ENCODE measurements around the gene COMP. TPM values are rescaled to one million over a fixed set of nuclear protein-coding genes. Genes with fewer than 3 reads are reported as not detected.

Gene COMP
- total and polyA plus RNA-seq, 2 donors from 2014 or later, result 1.8 to 33.2 TPM

GRCh38 chr19:18781885-18782527, 9.1 kb downstream of the COMP start:
- Histone ChIP-seq H3K36me3 (ENCODE audit: control insufficient read depth in 2 of 3, insufficient read depth in 3 of 3, low read length in 3 of 3) (no peaks in the 10 kb centered on the region), H3K9me3 (ENCODE audit: control insufficient read depth in 2 of 3, insufficient read depth in 1 of 3, low read length in 3 of 3) (no peaks in the 10 kb centered on the region), H3K27ac (ENCODE audit: low read depth in 2 of 2, low read length in 2 of 2) (no peak overlapping the region), H3K9ac (ENCODE audit: low read length in 3 of 3) (no peak overlapping the region), H3K4me3 (ENCODE audit: low read length in 3 of 3) (no peak overlapping the region), H3K27me3 (ENCODE audit: control insufficient read depth, insufficient read depth, low read length) (peaks cover 15% of the 10 kb centered on the region), H3K4me1 (ENCODE audit: control insufficient read depth in 2 of 3, insufficient read depth in 2 of 3, low read depth in 1 of 3, low read length in 3 of 3) (peaks cover 0 to 3% (median 0%) of the 10 kb centered on the region in 3 donors)
- no peak for TF ChIP-seq CTCF (IDR thresholded peaks at IDR 0.05; ENCODE audit: borderline replicate concordance, extremely low read depth, insufficient read depth)
- intact Hi-C loops (cut with DNase I), result no loop called here
- DNase-seq (no peak), FAIRE-seq (no peak)

GRCh38 chr19:18781047-18781600, 10.0 kb downstream of the COMP start:
- Histone ChIP-seq H3K27ac (ENCODE audit: low read depth in 2 of 2, low read length in 2 of 2) (no peak overlapping the region), H3K36me3 (ENCODE audit: control insufficient read depth in 2 of 3, insufficient read depth in 3 of 3, low read length in 3 of 3) (no peaks in the 10 kb centered on the region), H3K4me3 (ENCODE audit: low read length in 3 of 3) (no peak overlapping the region), H3K9me3 (ENCODE audit: control insufficient read depth in 2 of 3, insufficient read depth in 1 of 3, low read length in 3 of 3) (no peaks in the 10 kb centered on the region), H3K4me1 (ENCODE audit: control insufficient read depth in 2 of 3, insufficient read depth in 2 of 3, low read depth in 1 of 3, low read length in 3 of 3) (peaks cover 0 to 3% (median 0%) of the 10 kb centered on the region in 3 donors), H3K9ac (ENCODE audit: low read length in 3 of 3) (no peak overlapping the region), H3K27me3 (ENCODE audit: control insufficient read depth, insufficient read depth, low read length) (peaks cover 9% of the 10 kb centered on the region)
- TF ChIP-seq CTCF (IDR thresholded peaks at IDR 0.05; ENCODE audit: borderline replicate concordance, extremely low read depth, insufficient read depth), result no peak
- intact Hi-C loops (cut with DNase I), result no loop called here
- FAIRE-seq (no peak), DNase-seq (no peak)

GRCh38 chr19:18780631-18781030, 10.5 kb downstream of the COMP start:
- intact Hi-C loops (cut with DNase I), result no loop called here
- no peak overlapping the region for H3K27ac ChIP-seq (ENCODE audit: low read depth in 2 of 2, low read length in 2 of 2)
- H3K4me1 ChIP-seq (ENCODE audit: control insufficient read depth in 2 of 3, insufficient read depth in 2 of 3, low read depth in 1 of 3, low read length in 3 of 3), result peaks cover 0 to 3% (median 0%) of the 10 kb centered on the region in 3 donors
- TF ChIP-seq CTCF (IDR thresholded peaks at IDR 0.05; ENCODE audit: borderline replicate concordance, extremely low read depth, insufficient read depth), result no peak
- no peak overlapping the region for H3K9ac ChIP-seq (ENCODE audit: low read length in 3 of 3)
- FAIRE-seq (no peak), DNase-seq (no peak)
- peaks cover 5% of the 10 kb centered on the region for H3K27me3 ChIP-seq (ENCODE audit: control insufficient read depth, insufficient read depth, low read length)
- H3K9me3 ChIP-seq (ENCODE audit: control insufficient read depth in 2 of 3, insufficient read depth in 1 of 3, low read length in 3 of 3), result no peaks in the 10 kb centered on the region
- no peak overlapping the region for H3K4me3 ChIP-seq (ENCODE audit: low read length in 3 of 3)
- H3K36me3 ChIP-seq (ENCODE audit: control insufficient read depth in 2 of 3, insufficient read depth in 3 of 3, low read length in 3 of 3), result no peaks in the 10 kb centered on the region
